CD4-positive, alpha-beta memory T cell (primary cell): ENCODE data around the gene VSIG10L2. TPM values are rescaled to one million over a fixed set of nuclear protein-coding genes. Genes with fewer than 3 reads are reported as not detected.

Experiments
- CTCF ChIA-PET: fragments of 350-600 bp; sonication (Branson Sonifier 250); formaldehyde crosslinking; loops from one replicate; lab custom pipeline; 2021; ENCODE audit warnings: inconsistent platforms; ENCODE audit not compliant: partially characterized antibody; lab: Charles Lee
- POLR2A ChIA-PET: fragments of 350-600 bp; sonication (Branson Sonifier 250); formaldehyde crosslinking; loops from one replicate; lab custom pipeline; 2021; ENCODE audit not compliant: partially characterized antibody; lab: Charles Lee
- DNase-seq, 5 donors: peaks; one replicate each; pipeline versions ENCODE4 v3.0.0 to v3.0.0-alpha.2; 2020 to 2022; ENCODE audit warnings: mixed read lengths in 1 of 5
- H3K27ac ChIP-seq: one replicate; pipeline ENCODE4 v1.7.0; 2013; ENCODE audit warnings: low read depth, low read length
- H3K27me3 ChIP-seq: 2 replicates; pipeline ENCODE4 v1.7.0; 2013; ENCODE audit warnings: mild to moderate bottlenecking, low read length, moderate library complexity; ENCODE audit not compliant: insufficient read depth
- H3K36me3 ChIP-seq: 2 replicates; pipeline ENCODE4 v1.7.0; 2013; ENCODE audit warnings: mild to moderate bottlenecking, low read length, moderate library complexity; ENCODE audit not compliant: insufficient read depth
- H3K4me1 ChIP-seq: 2 replicates; pipeline ENCODE4 v1.7.0; 2013; ENCODE audit warnings: mild to moderate bottlenecking, low read length, moderate library complexity; ENCODE audit not compliant: insufficient read depth
- H3K4me3 ChIP-seq, 2 donors: one replicate each; pipeline ENCODE4 v1.7.0; 2013; ENCODE audit warnings: low read length in 2 of 2, mild to moderate bottlenecking in 1 of 2
- H3K9me3 ChIP-seq, 2 donors: one replicate each; pipeline ENCODE4 v1.7.0; 2013; ENCODE audit warnings: low read length in 2 of 2, control low read depth in 1 of 2; ENCODE audit not compliant: control insufficient read depth in 1 of 2
- H3K27ac Mint-ChIP-seq, 7 donors: one replicate each; pipeline ENCODE4 v1.8.0; 2020 to 2021; ENCODE audit warnings: mixed read lengths in 7 of 7, mild to moderate bottlenecking in 6 of 7, inconsistent platforms in 3 of 7, moderate library complexity in 3 of 7
- H3K27me3 Mint-ChIP-seq, 2 donors: one replicate each; pipeline ENCODE4 v1.8.0; 2020 to 2021; ENCODE audit warnings: mixed read lengths in 2 of 2
- H3K36me3 Mint-ChIP-seq, 2 donors: one replicate each; pipeline ENCODE4 v1.8.0; 2020 to 2021; ENCODE audit warnings: mixed read lengths in 2 of 2, inconsistent platforms in 1 of 2, mild to moderate bottlenecking in 1 of 2
- H3K4me1 Mint-ChIP-seq, 4 donors: one replicate each; pipeline ENCODE4 v1.8.0; 2020 to 2021; ENCODE audit warnings: mixed read lengths in 4 of 4, mild to moderate bottlenecking in 1 of 4
- H3K4me3 Mint-ChIP-seq, 8 donors: one replicate each; pipeline ENCODE4 v1.8.0; 2020 to 2021; ENCODE audit warnings: mixed read lengths in 8 of 8, mild to moderate bottlenecking in 7 of 8, moderate library complexity in 6 of 8, inconsistent platforms in 3 of 8
- H3K9me3 Mint-ChIP-seq, 8 donors: one replicate each; pipeline ENCODE4 v1.8.0; 2020 to 2021; ENCODE audit warnings: mixed read lengths in 8 of 8, mild to moderate bottlenecking in 5 of 8, inconsistent platforms in 3 of 8, moderate library complexity in 1 of 8
- intact Hi-C: fragments of 100-400 bp; cut with micrococcal nuclease; formaldehyde crosslinking; loops from one replicate; pipeline ENCODE4 v1.15.1; 2023
- polyA plus RNA-seq, 2 donors: library from polyadenylated mRNA; unstranded; fragments of 300-500 nt; fragmentation: Illumina TruSeq; gene quantifications; one replicate each; pipeline ENCODE4 v1.2.3, GENCODE V29; 2021
- total RNA-seq, 2 experiments: library from RNA; stranded (reverse); gene quantifications; one replicate each; pipeline ENCODE4 v1.2.3, GENCODE V29; 2021

VSIG10L2 gene
- total and polyA plus RNA-seq, 4 experiments from 2014 or later: not detected

- ChIA-PET POLR2A (no interaction called here), CTCF (interaction anchor here (0.9 to 3.2 kb wide), 9 partner anchors 10 to 538 kb away, joined by 3 to 41 read pairs (median 6); no protein-coding TSS in a partner anchor)
- no peak overlapping the region for H3K4me3 Mint-ChIP-seq
- H3K27me3 Mint-ChIP-seq: peaks cover 0 to 3% of the 10 kb centered on the region in 2 donors
- no peaks in the 10 kb centered on the region for H3K9me3 ChIP-seq
- H3K27me3 ChIP-seq: peaks cover 5% of the 10 kb centered on the region
- no peak for DNase-seq
- no peaks in the 10 kb centered on the region for H3K36me3 ChIP-seq
- H3K36me3 Mint-ChIP-seq: no peaks in the 10 kb centered on the region
- peaks cover 5% of the 10 kb centered on the region for H3K4me1 ChIP-seq
- H3K4me1 Mint-ChIP-seq: peaks cover 6 to 19% (median 9%) of the 10 kb centered on the region in 4 donors
- no peak overlapping the region for H3K27ac ChIP-seq
- H3K9me3 Mint-ChIP-seq: no peaks in the 10 kb centered on the region
- intact Hi-C loops: no loop called here
- no peak overlapping the region for H3K27ac Mint-ChIP-seq
- H3K4me3 ChIP-seq: no peak overlapping the region
Observed at GRCh38 chr11:125942771-125943428, 2.9 kb upstream of the VSIG10L2 start.

GRCh38 chr11:125943661-125944349 lies 2.0 kb upstream of the VSIG10L2 start:
- no peaks in the 10 kb centered on the region for H3K9me3 ChIP-seq
- H3K36me3 ChIP-seq: no peaks in the 10 kb centered on the region
- Mint-ChIP-seq H3K4me1 (peaks cover 4 to 12% (median 6%) of the 10 kb centered on the region in 4 donors), H3K27ac (no peak overlapping the region), H3K36me3 (no peaks in the 10 kb centered on the region), H3K27me3 (peaks cover 0 to 3% of the 10 kb centered on the region in 2 donors), H3K9me3 (no peaks in the 10 kb centered on the region), H3K4me3 (no peak overlapping the region)
- H3K27me3 ChIP-seq: no peaks in the 10 kb centered on the region
- DNase-seq: no peak
- intact Hi-C loops: no loop called here
- CTCF ChIA-PET: interaction anchor here (0.9 to 3.2 kb wide), 6 partner anchors 9 to 254 kb away, joined by 3 to 41 read pairs (median 5); no protein-coding TSS in a partner anchor
- H3K4me1 ChIP-seq: peaks cover 5% of the 10 kb centered on the region
- H3K4me3 ChIP-seq: no peak overlapping the region
- POLR2A ChIA-PET: no interaction called here
- no peak overlapping the region for H3K27ac ChIP-seq

GRCh38 chr11:125944350-125945010 lies 1.4 kb upstream of the VSIG10L2 start:
- no peaks in the 10 kb centered on the region for H3K9me3 Mint-ChIP-seq
- no peaks in the 10 kb centered on the region for H3K36me3 Mint-ChIP-seq
- Histone ChIP-seq H3K9me3 (no peaks in the 10 kb centered on the region), H3K4me1 (peaks cover 5% of the 10 kb centered on the region), H3K4me3 (no peak overlapping the region), H3K27me3 (no peaks in the 10 kb centered on the region), H3K36me3 (no peaks in the 10 kb centered on the region), H3K27ac (no peak overlapping the region)
- H3K27ac Mint-ChIP-seq: no peak overlapping the region
- no peak for DNase-seq
- no peak overlapping the region for H3K4me3 Mint-ChIP-seq
- ChIA-PET CTCF (interaction anchor here (1.3 to 3.2 kb wide), 3 partner anchors 94 to 249 kb away, joined by 3 to 41 read pairs (median 9); no protein-coding TSS in a partner anchor), POLR2A (no interaction called here)
- intact Hi-C loops: no loop called here
- peaks cover 4 to 10% (median 6%) of the 10 kb centered on the region in 4 donors for H3K4me1 Mint-ChIP-seq
- H3K27me3 Mint-ChIP-seq: peaks cover 0 to 3% of the 10 kb centered on the region in 2 donors

GRCh38 chr11:125945011-125945796 lies 640 bp upstream of the VSIG10L2 start:
- peaks cover 4 to 10% (median 6%) of the 10 kb centered on the region in 4 donors for H3K4me1 Mint-ChIP-seq
- peaks cover 0 to 3% of the 10 kb centered on the region in 2 donors for H3K27me3 Mint-ChIP-seq
- no peaks in the 10 kb centered on the region for H3K36me3 Mint-ChIP-seq
- Histone ChIP-seq H3K4me3 (no peak overlapping the region), H3K36me3 (no peaks in the 10 kb centered on the region), H3K27ac (no peak overlapping the region), H3K27me3 (no peaks in the 10 kb centered on the region), H3K9me3 (no peaks in the 10 kb centered on the region), H3K4me1 (peaks cover 5% of the 10 kb centered on the region)
- H3K27ac Mint-ChIP-seq: no peak overlapping the region
- no peaks in the 10 kb centered on the region for H3K9me3 Mint-ChIP-seq
- POLR2A ChIA-PET: no interaction called here
- H3K4me3 Mint-ChIP-seq: no peak overlapping the region
- CTCF ChIA-PET: interaction anchor here (1.3 to 2.2 kb wide), 2 partner anchors 94 to 248 kb away, joined by 3 to 9 read pairs; no protein-coding TSS in a partner anchor
- no peak for DNase-seq
- intact Hi-C loops: no loop called here

GRCh38 chr11:125946712-125947418 lies 1.0 kb downstream of the VSIG10L2 start:
- Mint-ChIP-seq H3K27me3 (peaks cover 3 to 6% of the 10 kb centered on the region in 2 donors), H3K9me3 (no peaks in the 10 kb centered on the region), H3K4me3 (no peak overlapping the region), H3K36me3 (no peaks in the 10 kb centered on the region), H3K4me1 (peaks cover 4 to 9% (median 6%) of the 10 kb centered on the region in 4 donors), H3K27ac (no peak overlapping the region)
- Histone ChIP-seq H3K27me3 (no peaks in the 10 kb centered on the region), H3K36me3 (no peaks in the 10 kb centered on the region), H3K27ac (no peak overlapping the region), H3K9me3 (no peaks in the 10 kb centered on the region), H3K4me1 (peaks cover 5% of the 10 kb centered on the region), H3K4me3 (no peak overlapping the region)
- POLR2A ChIA-PET: no interaction called here
- CTCF ChIA-PET: interaction anchor here (2.2 kb wide), 1 partner anchor 247 kb away, joined by 9 read pairs; no protein-coding TSS in a partner anchor
- DNase-seq: no peak
- intact Hi-C loops: no loop called here

- CTCF ChIA-PET: no interaction called here
- H3K4me3 ChIP-seq: no peak overlapping the region
- no peaks in the 10 kb centered on the region for H3K36me3 Mint-ChIP-seq
- no peaks in the 10 kb centered on the region for H3K4me1 ChIP-seq
- POLR2A ChIA-PET: no interaction called here
- no peak overlapping the region for H3K27ac Mint-ChIP-seq
- H3K9me3 ChIP-seq: no peaks in the 10 kb centered on the region
- peaks cover 0 to 1% (median under 1%) of the 10 kb centered on the region in 4 donors for H3K4me1 Mint-ChIP-seq
- no peaks in the 10 kb centered on the region for H3K9me3 Mint-ChIP-seq
- H3K4me3 Mint-ChIP-seq: no peak overlapping the region
- intact Hi-C loops: no loop called here
- no peak for DNase-seq
- no peaks in the 10 kb centered on the region for H3K36me3 ChIP-seq
- H3K27me3 ChIP-seq: no peaks in the 10 kb centered on the region
- no peak overlapping the region for H3K27ac ChIP-seq
- H3K27me3 Mint-ChIP-seq: peaks cover 3 to 6% of the 10 kb centered on the region in 2 donors
Observed at GRCh38 chr11:125947419-125948277, 1.8 kb downstream of the VSIG10L2 start.
